HepG2 (cell line): ENCODE results near the gene STAT5A. TPM values are rescaled to one million over a fixed set of nuclear protein-coding genes. Genes with fewer than 3 reads are reported as not detected.
"Not testable (repeated sequence)": the region's sequence is repeated elsewhere in the genome, so short reads cannot be mapped to it uniquely, and the experiment has no call there.

ENCODE experiments used
- ATAC-seq: fragments of 200-7000 bp; cut with Tn5 transposase; 3 replicates; pipeline ENCODE4 v1.9.1; 2020; ENCODE audit warnings: mild to moderate bottlenecking, moderate library complexity
- BruUV-seq: library from RNA; stranded (reverse); fragments of 400-500 nt; replicated peaks from 2 replicates; lab custom pipeline; 2021; lab: Mats Ljungman, UMichigan
- CTCF ChIA-PET: fragments of 300-600 bp; formaldehyde crosslinking; extraction: SDS; loops from one replicate; lab custom pipeline; 2021; ENCODE audit warnings: low total read pairs, inconsistent platforms, low intra/inter-chr PET ratio; lab: Yijun Ruan, JAX
- POLR2A ChIA-PET: fragments of 350-600 bp; sonication (Branson Sonifier 250); formaldehyde crosslinking; loops from one replicate; lab custom pipeline; 2020; ENCODE audit warnings: antibody characterized with exemption, inconsistent platforms; lab: Yijun Ruan, JAX
- DNase-seq: peaks from one replicate; pipeline ENCODE4 v3.0.0-alpha.2; 2015; ENCODE audit warnings: low spot score
- FAIRE-seq: peaks from 3 replicates; lab custom pipeline; 2011; peaks lifted over from hg19 to GRCh38; lab: Jason Lieb, UNC
- H2AFZ ChIP-seq: one replicate; pipeline ENCODE4 v1.6.1; 2011; ENCODE audit warnings: low read length, inconsistent platforms
- H3K27ac ChIP-seq: fragments of 300-600 bp; 3 replicates; pipeline ENCODE4 v1.8.0; 2011; ENCODE audit warnings: mixed run types, mild to moderate bottlenecking, mixed read lengths, low read length, inconsistent platforms; ENCODE audit not compliant: insufficient read depth; ENCODE audit errors: extremely low read length
- H3K27me3 ChIP-seq, 2 experiments: fragments of 200-600 bp in 1 of 2; 2 replicates in 1 of 2; 3 replicates in 1 of 2; pipeline versions ENCODE4 v1.6.0 to v1.8.0; 2011; ENCODE audit warnings: low read length in 2 of 2, mild to moderate bottlenecking in 2 of 2, moderate library complexity in 2 of 2, inconsistent platforms in 1 of 2; ENCODE audit not compliant: insufficient read depth in 2 of 2, control insufficient read depth in 1 of 2
- H3K36me3 ChIP-seq, 2 experiments: fragments of 200-600 bp in 1 of 2; replicated peaks in 1 of 2; 2 replicates in 1 of 2; 3 replicates in 1 of 2; pipeline versions ENCODE4 v1.5.1 to v1.8.0; 2011; ENCODE audit warnings: low read length in 2 of 2, inconsistent platforms in 1 of 2; ENCODE audit not compliant: insufficient read depth in 2 of 2, control insufficient read depth in 1 of 2
- H3K4me1 ChIP-seq: 2 replicates; pipeline ENCODE4 v1.5.1; 2012; ENCODE audit warnings: low read length, inconsistent platforms; ENCODE audit not compliant: insufficient read depth
- H3K4me2 ChIP-seq: 2 replicates; pipeline ENCODE4 v1.6.0; 2011; ENCODE audit warnings: low read depth, low read length, inconsistent platforms
- H3K4me3 ChIP-seq, 3 experiments: fragments of 200-600 bp in 1 of 3; sonication (generic), shearing (Covaris generic) in 1 of 3; replicated peaks in 1 of 3; 2 replicates each; pipeline ENCODE4 v1.5.1; 2011 to 2016; ENCODE audit warnings: low read length in 3 of 3, inconsistent platforms in 2 of 3, low read depth in 2 of 3, mild to moderate bottlenecking in 2 of 3, control low read depth in 1 of 3, mixed read lengths in 1 of 3; ENCODE audit not compliant: insufficient read depth in 1 of 3
- H3K79me2 ChIP-seq: one replicate; pipeline ENCODE4 v1.6.1; 2011; ENCODE audit warnings: low read length, inconsistent platforms; ENCODE audit not compliant: insufficient read depth
- H3K9ac ChIP-seq: 2 replicates; pipeline ENCODE4 v1.6.0; 2011; ENCODE audit warnings: mild to moderate bottlenecking, low read depth, low read length, inconsistent platforms; ENCODE audit not compliant: insufficient read depth
- H3K9me3 ChIP-seq: 2 replicates; pipeline ENCODE4 v1.5.1; 2012; ENCODE audit warnings: mild to moderate bottlenecking, low read length
- H4K20me1 ChIP-seq: 2 replicates; pipeline ENCODE4 v1.6.0; 2011; ENCODE audit warnings: inconsistent platforms, mild to moderate bottlenecking, low read length, moderate library complexity; ENCODE audit not compliant: insufficient read depth
- CCAR2 ChIP-seq: fragments of 200-400 bp; formaldehyde crosslinking; optimal IDR thresholded peaks from 2 replicates; pipeline ENCODE3; 2018; ENCODE audit warnings: low read depth, mild to moderate bottlenecking, low read length, moderate library complexity
- STAG1 ChIP-seq: sonication (generic); formaldehyde crosslinking; IDR thresholded peaks from 2 replicates; pipeline ENCODE4 v1.4.0; 2020; ENCODE audit warnings: missing genetic modification reagents
- ZNF121 ChIP-seq: sonication (generic); formaldehyde crosslinking; IDR thresholded peaks from 2 replicates; pipeline ENCODE4 v1.5.0; 2020; ENCODE audit warnings: mild to moderate bottlenecking, missing genetic modification reagents
- ZNF543 ChIP-seq: sonication (generic); formaldehyde crosslinking; IDR thresholded peaks from 2 replicates; pipeline ENCODE4 v1.4.0; 2020; ENCODE audit warnings: mild to moderate bottlenecking, missing genetic modification reagents
- ZZZ3 ChIP-seq: sonication (generic); formaldehyde crosslinking; IDR thresholded peaks from 2 replicates; pipeline ENCODE4 v1.4.0; 2020; ENCODE audit warnings: missing genetic modification reagents, mild to moderate bottlenecking, borderline replicate concordance
- WGBS: methylation state at CpG from one replicate; pipeline ENCODE4 v1.1.6; 2017; ENCODE audit warnings: low lambda C conversion rate; 5-methylcytosine and 5-hydroxymethylcytosine counted together
- in situ Hi-C: cut with HindIII; loops from 2 replicates; pipeline ENCODE4 v1.10.0; 2017; ENCODE audit warnings: low pct_unique_long_range_greater_than_20kb; ENCODE audit not compliant: extremely low pct_ligation_motif_present
- intact Hi-C: fragments of 100-400 bp; cut with micrococcal nuclease; formaldehyde crosslinking; loops from one replicate; pipeline ENCODE4 v1.10.0; 2022; ENCODE audit not compliant: unreplicated experiment
- polyA plus RNA-seq, 8 experiments: library from polyadenylated mRNA; depleted of rRNA in 3 of 8; stranded (reverse) in 7 of 8; unstranded in 1 of 8; fragments of >200 nt; fragmentation: Illumina TruSeq in 4 of 8; extraction: Trizol in 4 of 8; gene quantifications; 2 replicates each; pipeline versions ENCODE4 v1.2.1 to v1.2.3, GENCODE V29; 2011 to 2016; ENCODE audit warnings: low read depth in 4 of 8, missing spikeins in 1 of 8, mixed read lengths in 1 of 8; ENCODE audit not compliant: insufficient read depth in 1 of 8
- total RNA-seq, 5 experiments: library from RNA; depleted of rRNA; stranded (reverse); fragments of >200 nt; fragmentation: Illumina TruSeq; extraction: Trizol; gene quantifications; 2 replicates each; pipeline ENCODE4 v1.2.3, GENCODE V29; 2016; ENCODE audit warnings: low read depth in 1 of 5

STAT5A gene
- total and polyA plus RNA-seq, 2 of the 13 experiments (the other 11 are each of a cell fraction or from before 2014, with no cell fraction given), result 1.4 to 4.1 TPM

- Histone ChIP-seq H3K79me2 (peaks cover 3% of the 10 kb centered on the region), H4K20me1 (no peaks in the 10 kb centered on the region), H2AFZ (no peak overlapping the region), H3K36me3 (no peaks in the 10 kb centered on the region), H3K27me3 (no peaks in the 10 kb centered on the region), H3K4me1 (no peaks in the 10 kb centered on the region; the same call in 1 of the 2 replicates), H3K27ac (no peak overlapping the region), H3K4me2 (no peak overlapping the region), H3K9me3 (no peaks in the 10 kb centered on the region), H3K9ac (no peak overlapping the region), H3K4me3 (no peak overlapping the region)
- TF ChIP-seq STAG1 (CRISPR knock-in tag), result no peak
- no peak for TF ChIP-seq ZNF543 (CRISPR knock-in tag)
- no peak for FAIRE-seq
- ChIA-PET CTCF (no interaction called here), POLR2A (no interaction called here)
- ATAC-seq, result no peak
- intact Hi-C loops (no loop called here), in situ Hi-C loops (no loop called here)
- BruUV-seq, result no TSS peak
- WGBS, result 97% methylated on average over 8 of the region's 8 CpGs
- DNase-seq, result no peak
Observed at GRCh38 chr17:42255445-42255844, 32.9 kb upstream of the STAT5A start.

GRCh38 chr17:42260318-42260717, 28.0 kb upstream of the STAT5A start:
- FAIRE-seq, result no peak
- H3K4me2 ChIP-seq, result no peak overlapping the region
- in situ Hi-C loops (no loop called here), intact Hi-C loops (no loop called here)
- TF ChIP-seq CCAR2 (no peak), ZZZ3 (CRISPR knock-in tag) (no peak), ZNF121 (CRISPR knock-in tag) (0 out of 2 replicates have a peak, but pooled peaks have one; percentile 53)
- no peak overlapping the region for H3K9ac ChIP-seq
- H3K79me2 ChIP-seq, result peaks cover 10% of the 10 kb centered on the region
- WGBS, result 96% methylated on average over 6 of the region's 6 CpGs
- H2AFZ ChIP-seq, result no peak overlapping the region
- no peaks in the 10 kb centered on the region for H3K27me3 ChIP-seq
- no peaks in the 10 kb centered on the region for H3K9me3 ChIP-seq
- H3K36me3 ChIP-seq, result no peaks in the 10 kb centered on the region
- H3K4me1 ChIP-seq, result no peaks in the 10 kb centered on the region
- no peak for ATAC-seq
- POLR2A ChIA-PET, result interaction anchor here (0.7 kb wide), 1 partner anchor 12 kb away, joined by 3 read pairs; no protein-coding TSS in a partner anchor
- H3K27ac ChIP-seq, result no peak overlapping the region
- CTCF ChIA-PET, result no interaction called here
- no TSS peak for BruUV-seq
- H4K20me1 ChIP-seq, result no peaks in the 10 kb centered on the region
- DNase-seq, result no peak
- H3K4me3 ChIP-seq, result no peak overlapping the region

DNA sequence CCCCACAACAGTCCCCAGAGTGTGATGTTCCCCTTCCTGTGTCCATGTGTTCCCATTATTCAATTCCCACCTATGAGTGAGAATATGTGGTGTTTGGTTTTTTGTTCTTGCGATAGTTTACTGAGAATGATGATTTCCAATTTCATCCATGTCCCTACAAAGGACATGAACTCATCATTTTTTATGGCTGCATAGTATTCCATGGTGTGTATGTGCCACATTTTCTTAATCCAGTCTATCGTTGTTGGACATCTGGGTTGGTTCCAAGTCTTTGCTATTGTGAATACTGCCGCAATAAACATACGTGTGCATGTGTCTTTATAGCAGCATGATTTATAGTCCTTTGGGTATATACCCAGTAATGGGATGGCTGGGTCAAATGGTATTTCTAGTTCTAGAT, 23.9 kb upstream of the STAT5A start:
- 85% methylated on average over 4 of the region's 4 CpGs for WGBS
- POLR2A ChIA-PET, result interaction anchor here (1.5 kb wide), 1 partner anchor 16 kb away, joined by 5 read pairs; no protein-coding TSS in a partner anchor
- in situ Hi-C loops, result not testable (repeated sequence)

More for the DNA sequence above, 23.9 kb upstream of the STAT5A start:
- CTCF ChIA-PET, H3K4me2 ChIP-seq, H3K36me3 ChIP-seq, H4K20me1 ChIP-seq, H3K27ac ChIP-seq, FAIRE-seq, H3K9ac ChIP-seq, BruUV-seq, H3K27me3 ChIP-seq, H3K9me3 ChIP-seq, DNase-seq, H2AFZ ChIP-seq, intact Hi-C loops, H3K4me3 ChIP-seq, ATAC-seq: not testable (repeated sequence)
- H3K79me2 ChIP-seq, result peaks cover 30% of the 10 kb centered on the region
- peaks cover 29% of the 10 kb centered on the region for H3K4me1 ChIP-seq
